HepG2 (cell line): Measurements from ENCODE around the gene ADAMTS12. TPM values are rescaled to one million over a fixed set of nuclear protein-coding genes. Genes with fewer than 3 reads are reported as not detected.

Source experiments
- ATAC-seq: fragments of 200-7000 bp; cut with Tn5 transposase; 3 replicates; pipeline ENCODE4 v1.9.1; 2020; ENCODE audit warnings: mild to moderate bottlenecking, moderate library complexity
- BruUV-seq: library from RNA; stranded (reverse); fragments of 400-500 nt; replicated peaks from 2 replicates; lab custom pipeline; 2021; lab: Mats Ljungman, UMichigan
- CTCF ChIA-PET: fragments of 300-600 bp; formaldehyde crosslinking; extraction: SDS; loops from one replicate; lab custom pipeline; 2021; ENCODE audit warnings: low total read pairs, inconsistent platforms, low intra/inter-chr PET ratio; lab: Yijun Ruan, JAX
- POLR2A ChIA-PET: fragments of 350-600 bp; sonication (Branson Sonifier 250); formaldehyde crosslinking; loops from one replicate; lab custom pipeline; 2020; ENCODE audit warnings: antibody characterized with exemption, inconsistent platforms; lab: Yijun Ruan, JAX
- DNase-seq: peaks from one replicate; pipeline ENCODE4 v3.0.0-alpha.2; 2015; ENCODE audit warnings: low spot score
- FAIRE-seq: peaks from 3 replicates; lab custom pipeline; 2011; peaks lifted over from hg19 to GRCh38; lab: Jason Lieb, UNC
- H2AFZ ChIP-seq: one replicate; pipeline ENCODE4 v1.6.1; 2011; ENCODE audit warnings: low read length, inconsistent platforms
- H3K27ac ChIP-seq: fragments of 300-600 bp; 3 replicates; pipeline ENCODE4 v1.8.0; 2011; ENCODE audit warnings: mixed run types, mild to moderate bottlenecking, mixed read lengths, low read length, inconsistent platforms; ENCODE audit not compliant: insufficient read depth; ENCODE audit errors: extremely low read length
- H3K27me3 ChIP-seq, 2 experiments: fragments of 200-600 bp in 1 of 2; 2 replicates in 1 of 2; 3 replicates in 1 of 2; pipeline versions ENCODE4 v1.6.0 to v1.8.0; 2011; ENCODE audit warnings: low read length in 2 of 2, mild to moderate bottlenecking in 2 of 2, moderate library complexity in 2 of 2, inconsistent platforms in 1 of 2; ENCODE audit not compliant: insufficient read depth in 2 of 2, control insufficient read depth in 1 of 2
- H3K36me3 ChIP-seq, 2 experiments: fragments of 200-600 bp in 1 of 2; replicated peaks in 1 of 2; 2 replicates in 1 of 2; 3 replicates in 1 of 2; pipeline versions ENCODE4 v1.5.1 to v1.8.0; 2011; ENCODE audit warnings: low read length in 2 of 2, inconsistent platforms in 1 of 2; ENCODE audit not compliant: insufficient read depth in 2 of 2, control insufficient read depth in 1 of 2
- H3K4me1 ChIP-seq: 2 replicates; pipeline ENCODE4 v1.5.1; 2012; ENCODE audit warnings: low read length, inconsistent platforms; ENCODE audit not compliant: insufficient read depth
- H3K4me2 ChIP-seq: 2 replicates; pipeline ENCODE4 v1.6.0; 2011; ENCODE audit warnings: low read depth, low read length, inconsistent platforms
- H3K4me3 ChIP-seq, 3 experiments: fragments of 200-600 bp in 1 of 3; sonication (generic), shearing (Covaris generic) in 1 of 3; replicated peaks in 1 of 3; 2 replicates each; pipeline ENCODE4 v1.5.1; 2011 to 2016; ENCODE audit warnings: low read length in 3 of 3, inconsistent platforms in 2 of 3, low read depth in 2 of 3, mild to moderate bottlenecking in 2 of 3, control low read depth in 1 of 3, mixed read lengths in 1 of 3; ENCODE audit not compliant: insufficient read depth in 1 of 3
- H3K79me2 ChIP-seq: one replicate; pipeline ENCODE4 v1.6.1; 2011; ENCODE audit warnings: low read length, inconsistent platforms; ENCODE audit not compliant: insufficient read depth
- H3K9ac ChIP-seq: 2 replicates; pipeline ENCODE4 v1.6.0; 2011; ENCODE audit warnings: mild to moderate bottlenecking, low read depth, low read length, inconsistent platforms; ENCODE audit not compliant: insufficient read depth
- H3K9me3 ChIP-seq: 2 replicates; pipeline ENCODE4 v1.5.1; 2012; ENCODE audit warnings: mild to moderate bottlenecking, low read length
- H4K20me1 ChIP-seq: 2 replicates; pipeline ENCODE4 v1.6.0; 2011; ENCODE audit warnings: inconsistent platforms, mild to moderate bottlenecking, low read length, moderate library complexity; ENCODE audit not compliant: insufficient read depth
- FOXP1 ChIP-seq, 2 experiments: fragments of 450-650 bp in 1 of 2; IDR thresholded peaks; 2 replicates each; pipeline ENCODE4 v1.6.1; 2017 to 2018; ENCODE audit warnings: antibody characterized with exemption in 1 of 2
- HMGA1 ChIP-seq: sonication (generic); formaldehyde crosslinking; conservative IDR thresholded peaks from 2 replicates; pipeline ENCODE4 v1.4.0; 2020; ENCODE audit warnings: missing genetic modification reagents
- MEF2D ChIP-seq: sonication (generic); formaldehyde crosslinking; IDR thresholded peaks from 2 replicates; pipeline ENCODE4 v1.5.1; 2020; ENCODE audit warnings: mild to moderate bottlenecking, missing genetic modification reagents
- PATZ1 ChIP-seq: sonication (generic); formaldehyde crosslinking; IDR thresholded peaks from 2 replicates; pipeline ENCODE4 v1.4.0; 2020; ENCODE audit warnings: missing genetic modification reagents
- SIX1 ChIP-seq: sonication (generic); formaldehyde crosslinking; IDR thresholded peaks from 2 replicates; pipeline ENCODE4 v1.4.0; 2020; ENCODE audit warnings: missing genetic modification reagents, borderline replicate concordance
- SP140L ChIP-seq: sonication (generic); formaldehyde crosslinking; IDR thresholded peaks from 2 replicates; pipeline ENCODE4 v1.4.0; 2020; ENCODE audit warnings: missing genetic modification reagents, borderline replicate concordance
- ZNF274 ChIP-seq: sonication (generic); formaldehyde crosslinking; IDR thresholded peaks from 2 replicates; pipeline ENCODE4 v1.5.1; 2020; ENCODE audit warnings: mild to moderate bottlenecking, missing genetic modification reagents
- WGBS: methylation state at CpG from one replicate; pipeline ENCODE4 v1.1.6; 2017; ENCODE audit warnings: low lambda C conversion rate; 5-methylcytosine and 5-hydroxymethylcytosine counted together
- in situ Hi-C: cut with HindIII; loops from 2 replicates; pipeline ENCODE4 v1.10.0; 2017; ENCODE audit warnings: low pct_unique_long_range_greater_than_20kb; ENCODE audit not compliant: extremely low pct_ligation_motif_present
- intact Hi-C: fragments of 100-400 bp; cut with micrococcal nuclease; formaldehyde crosslinking; loops from one replicate; pipeline ENCODE4 v1.10.0; 2022; ENCODE audit not compliant: unreplicated experiment
- polyA plus RNA-seq, 8 experiments: library from polyadenylated mRNA; depleted of rRNA in 3 of 8; stranded (reverse) in 7 of 8; unstranded in 1 of 8; fragments of >200 nt; fragmentation: Illumina TruSeq in 4 of 8; extraction: Trizol in 4 of 8; gene quantifications; 2 replicates each; pipeline versions ENCODE4 v1.2.1 to v1.2.3, GENCODE V29; 2011 to 2016; ENCODE audit warnings: low read depth in 4 of 8, missing spikeins in 1 of 8, mixed read lengths in 1 of 8; ENCODE audit not compliant: insufficient read depth in 1 of 8
- total RNA-seq, 5 experiments: library from RNA; depleted of rRNA; stranded (reverse); fragments of >200 nt; fragmentation: Illumina TruSeq; extraction: Trizol; gene quantifications; 2 replicates each; pipeline ENCODE4 v1.2.3, GENCODE V29; 2016; ENCODE audit warnings: low read depth in 1 of 5

The ADAMTS12 gene
- total and polyA plus RNA-seq, 2 of the 13 experiments (the other 11 are each of a cell fraction or from before 2014, with no cell fraction given): 0.03 TPM; not detected in 1

GRCh38 chr5:33937017-33937706, 45.4 kb upstream of the ADAMTS12 start (continued):
- TF ChIP-seq HMGA1 (CRISPR knock-in tag) (no peak), SIX1 (CRISPR knock-in tag) (no peak), PATZ1 (CRISPR knock-in tag) (no peak), FOXP1 (IDR thresholded peaks at IDR 0.05) (no peak), FOXP1 (CRISPR knock-in tag; IDR thresholded peaks at IDR 0.05) (no peak)

GRCh38 chr5:33936381-33937016, 44.7 kb upstream of the ADAMTS12 start, which contains the start of gene RXFP3:
Gene RXFP3 (plus strand): TSS chr5:33936386. CDS start chr5:33936741, 355 bp downstream.
- no peak within 1 kb of the TSS for H3K4me2 ChIP-seq
- POLR2A ChIA-PET: no interaction called here
- DNase-seq: no peak
- H3K36me3 ChIP-seq: no peaks in the 10 kb centered on the region
- 54% methylated on average over 13 of the region's 45 CpGs for WGBS
- no peak within 1 kb of the TSS for H2AFZ ChIP-seq
- BruUV-seq: no TSS peak
- intact Hi-C loops: loop anchor here (10.0 kb wide), 1 partner anchor 122 kb away; no protein-coding TSS in a partner anchor
- in situ Hi-C loops: loop anchor here (5.0 to 10.0 kb wide), 2 partner anchors 352 to 499 kb away; no protein-coding TSS in a partner anchor
- no peaks in the 10 kb centered on the region for H3K9me3 ChIP-seq
- H3K79me2 ChIP-seq: no peaks in the 10 kb centered on the region
- no peaks in the 10 kb centered on the region for H4K20me1 ChIP-seq
- H3K27ac ChIP-seq: no peak within 1 kb of the TSS
- TF ChIP-seq SP140L (CRISPR knock-in tag) (no peak), MEF2D (CRISPR knock-in tag) (no peak), ZNF274 (0 out of 2 replicates have a peak, but pooled peaks have one; percentile 5)
- no peak within 1 kb of the TSS for H3K4me3 ChIP-seq
- H3K4me1 ChIP-seq: no peaks in the 10 kb centered on the region
- H3K9ac ChIP-seq: no peak within 1 kb of the TSS
- H3K27me3 ChIP-seq: peaks cover 1 to 15% of the 10 kb centered on the region in 2 experiments; a peak in 3 of 5 replicates
- no peak for FAIRE-seq
- CTCF ChIA-PET: no interaction called here
- ATAC-seq: no peak; the same call in 2 of the 3 replicates
